ENCODE results near the gene ST6GAL2. TPM values are rescaled to one million over a fixed set of nuclear protein-coding genes. Genes with fewer than 3 reads are reported as not detected.

The ST6GAL2 gene
- polyA plus RNA-seq, 3 donors, result not detected

DNA sequence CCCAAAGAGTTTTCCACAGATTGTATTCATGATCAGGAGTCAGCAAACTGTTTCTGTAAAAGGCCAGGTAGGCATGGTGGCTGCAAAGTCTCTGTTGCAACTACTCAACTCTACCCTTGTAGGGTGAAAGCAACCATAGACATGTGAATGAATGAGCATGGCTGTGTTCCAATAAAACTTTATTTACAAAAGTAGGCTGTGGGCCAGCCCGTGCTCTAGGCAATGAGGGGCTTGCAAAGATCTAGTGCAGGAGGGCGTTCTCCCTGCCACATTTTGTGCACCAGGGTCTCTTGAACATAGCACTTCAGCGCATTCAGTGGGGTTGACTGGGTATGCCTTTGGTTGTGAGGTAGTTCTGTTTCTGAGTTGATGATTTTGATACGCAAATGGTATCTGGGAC, 85.8 kb downstream of the ST6GAL2 start:
- 88% methylated on average over 1 of the region's 4 CpGs for WGBS (ENCODE audit: insufficient coverage)
- H3K27ac Mint-ChIP-seq, result no peak overlapping the region

DNA sequence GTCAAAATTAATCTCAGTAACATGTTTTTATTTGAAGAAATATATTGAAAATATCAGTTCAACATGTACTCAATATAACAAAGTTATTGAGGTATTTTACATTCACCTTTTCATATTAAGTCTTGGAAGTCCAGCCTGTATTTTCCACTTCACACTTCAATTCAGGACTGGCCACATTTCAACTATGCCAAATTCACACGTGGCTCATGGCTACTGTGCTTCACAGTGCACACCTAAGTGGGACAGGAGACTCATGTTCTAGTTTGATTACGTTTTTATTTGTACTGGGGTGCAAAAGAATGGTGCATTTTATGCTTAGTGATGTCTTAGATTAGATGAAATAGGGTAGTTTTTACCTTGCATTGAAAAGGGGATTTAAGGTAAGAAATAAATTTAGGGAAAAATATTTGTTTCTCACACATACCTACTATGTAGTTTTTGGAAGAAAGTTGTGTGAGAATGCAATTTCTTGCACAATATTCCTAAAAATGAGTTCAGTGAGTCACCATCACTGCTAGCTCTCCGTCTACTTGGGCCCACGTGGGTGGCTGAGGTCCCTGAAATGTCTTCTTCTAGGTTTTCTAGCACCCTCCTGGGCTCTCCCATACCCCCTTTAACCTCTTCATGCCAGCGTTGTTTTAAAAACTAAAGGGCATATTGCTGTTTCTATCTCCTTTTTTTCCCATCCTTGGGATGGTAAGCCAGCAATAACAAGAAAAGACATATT, 87.0 kb downstream of the ST6GAL2 start:
- no peak for DNase-seq
- Histone ChIP-seq H3K27me3 (ENCODE audit: control insufficient read depth in 2 of 2, insufficient read depth in 2 of 2, low read length in 2 of 2) (no peaks in the 10 kb centered on the region), H3K79me2 (ENCODE audit: insufficient read depth, low read length) (no peaks in the 10 kb centered on the region), H3K9me3 (replicated peaks in 1 of 2; ENCODE audit: control insufficient read depth in 1 of 2, insufficient read depth in 1 of 2, low read length in 2 of 2) (peaks cover 0 to 6% of the 10 kb centered on the region in 2 donors), H3K4me1 (ENCODE audit: control insufficient read depth in 1 of 2, insufficient read depth in 2 of 2, low read length in 2 of 2) (no peaks in the 10 kb centered on the region), H3K4me3 (replicated peaks in 1 of 3; ENCODE audit: low read depth in 2 of 3, low read length in 3 of 3) (no peak overlapping the region), H3K36me3 (replicated peaks in 1 of 2; ENCODE audit: control insufficient read depth in 1 of 2, insufficient read depth in 2 of 2, low read length in 2 of 2) (no peaks in the 10 kb centered on the region), H3K9ac (ENCODE audit: insufficient read depth, low read length, poor library complexity, severe bottlenecking) (no peak overlapping the region), H4K20me1 (ENCODE audit: insufficient read depth, low read length) (no peaks in the 10 kb centered on the region), H3K27ac (ENCODE audit: low read depth in 1 of 2, low read length in 2 of 2) (no peak overlapping the region), H3K4me2 (replicated peaks; ENCODE audit: extremely low read depth, low read length, poor library complexity, severe bottlenecking) (no peak overlapping the region), H2AFZ (ENCODE audit: insufficient read depth, low read depth, low read length, poor library complexity, severe bottlenecking) (no peak overlapping the region)
- intact Hi-C loops (cut with micrococcal nuclease), result no loop called here
- no peaks in the 10 kb centered on the region for H3K4me1 Mint-ChIP-seq
- H3K9me3 Mint-ChIP-seq, result peaks cover 0 to 8% (median 5%) of the 10 kb centered on the region in 7 donors
- H3K4me3 Mint-ChIP-seq, result no peak overlapping the region
- TF ChIP-seq, protein P1, sequence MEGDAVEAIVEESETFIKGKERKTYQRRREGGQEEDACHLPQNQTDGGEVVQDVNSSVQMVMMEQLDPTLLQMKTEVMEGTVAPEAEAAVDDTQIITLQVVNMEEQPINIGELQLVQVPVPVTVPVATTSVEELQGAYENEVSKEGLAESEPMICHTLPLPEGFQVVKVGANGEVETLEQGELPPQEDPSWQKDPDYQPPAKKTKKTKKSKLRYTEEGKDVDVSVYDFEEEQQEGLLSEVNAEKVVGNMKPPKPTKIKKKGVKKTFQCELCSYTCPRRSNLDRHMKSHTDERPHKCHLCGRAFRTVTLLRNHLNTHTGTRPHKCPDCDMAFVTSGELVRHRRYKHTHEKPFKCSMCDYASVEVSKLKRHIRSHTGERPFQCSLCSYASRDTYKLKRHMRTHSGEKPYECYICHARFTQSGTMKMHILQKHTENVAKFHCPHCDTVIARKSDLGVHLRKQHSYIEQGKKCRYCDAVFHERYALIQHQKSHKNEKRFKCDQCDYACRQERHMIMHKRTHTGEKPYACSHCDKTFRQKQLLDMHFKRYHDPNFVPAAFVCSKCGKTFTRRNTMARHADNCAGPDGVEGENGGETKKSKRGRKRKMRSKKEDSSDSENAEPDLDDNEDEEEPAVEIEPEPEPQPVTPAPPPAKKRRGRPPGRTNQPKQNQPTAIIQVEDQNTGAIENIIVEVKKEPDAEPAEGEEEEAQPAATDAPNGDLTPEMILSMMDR (IDR thresholded peaks at IDR 0.05), result no peak
- H3K27ac Mint-ChIP-seq, result no peak overlapping the region
- H3K27me3 Mint-ChIP-seq (ENCODE audit: low read depth in 3 of 3), result peaks cover 0 to 1% (median 0%) of the 10 kb centered on the region in 3 donors
- no peaks in the 10 kb centered on the region for H3K36me3 Mint-ChIP-seq
- 80% methylated on average over 2 of the region's 5 CpGs for WGBS (ENCODE audit: insufficient coverage)

More for the DNA sequence above, 85.8 kb downstream of the ST6GAL2 start:
- H3K9me3 Mint-ChIP-seq, result peaks cover 0 to 8% (median 3%) of the 10 kb centered on the region in 7 donors
- H3K4me1 Mint-ChIP-seq, result no peaks in the 10 kb centered on the region
- Histone ChIP-seq H3K79me2 (ENCODE audit: insufficient read depth, low read length) (no peaks in the 10 kb centered on the region), H3K9ac (ENCODE audit: insufficient read depth, low read length, poor library complexity, severe bottlenecking) (no peak overlapping the region), H3K27ac (ENCODE audit: low read depth in 1 of 2, low read length in 2 of 2) (no peak overlapping the region), H3K27me3 (ENCODE audit: control insufficient read depth in 2 of 2, insufficient read depth in 2 of 2, low read length in 2 of 2) (no peaks in the 10 kb centered on the region), H3K9me3 (replicated peaks in 1 of 2; ENCODE audit: control insufficient read depth in 1 of 2, insufficient read depth in 1 of 2, low read length in 2 of 2) (peaks cover 0 to 2% of the 10 kb centered on the region in 2 donors), H3K4me2 (replicated peaks; ENCODE audit: extremely low read depth, low read length, poor library complexity, severe bottlenecking) (no peak overlapping the region), H2AFZ (ENCODE audit: insufficient read depth, low read depth, low read length, poor library complexity, severe bottlenecking) (no peak overlapping the region), H3K4me1 (ENCODE audit: control insufficient read depth in 1 of 2, insufficient read depth in 2 of 2, low read length in 2 of 2) (no peaks in the 10 kb centered on the region), H4K20me1 (ENCODE audit: insufficient read depth, low read length) (no peaks in the 10 kb centered on the region), H3K4me3 (replicated peaks in 1 of 3; ENCODE audit: low read depth in 2 of 3, low read length in 3 of 3) (no peak overlapping the region), H3K36me3 (replicated peaks in 1 of 2; ENCODE audit: control insufficient read depth in 1 of 2, insufficient read depth in 2 of 2, low read length in 2 of 2) (no peaks in the 10 kb centered on the region)
- intact Hi-C loops (cut with micrococcal nuclease), result no loop called here
- peaks cover 0 to 3% (median 0%) of the 10 kb centered on the region in 3 donors for H3K27me3 Mint-ChIP-seq (ENCODE audit: low read depth in 3 of 3)
- no peak overlapping the region for H3K4me3 Mint-ChIP-seq
- no peak for DNase-seq
- no peaks in the 10 kb centered on the region for H3K36me3 Mint-ChIP-seq
- TF ChIP-seq, protein P1 (IDR thresholded peaks at IDR 0.05), result no peak

All from CD14-positive monocyte (primary cell).